Measurements from ENCODE around the gene ZNF296.
A peak's percentile ranks its signal among the peaks of the same experiment; 100 is the strongest.

The ZNF296 gene

GRCh38 chr19:45051929-45052579 lies 24.2 kb downstream of the ZNF296 start:
- DNase-seq: no peak

GRCh38 chr19:45050036-45050435 lies 26.2 kb downstream of the ZNF296 start:
- no peak for DNase-seq

GRCh38 chr19:45049073-45049736 lies 27.1 kb downstream of the ZNF296 start:
- no peak for DNase-seq

GRCh38 chr19:45047188-45047797 lies 29.0 kb downstream of the ZNF296 start:
- DNase-seq: no peak

GRCh38 chr19:45046355-45046754 lies 29.9 kb downstream of the ZNF296 start:
- no peak for DNase-seq

- DNase-seq: no peak
Observed at GRCh38 chr19:45045671-45046353, 30.5 kb downstream of the ZNF296 start.

- no peak for DNase-seq
Observed at GRCh38 chr19:45041125-45041524, 35.2 kb downstream of the ZNF296 start.

GRCh38 chr19:45040059-45040771 lies 36.1 kb downstream of the ZNF296 start:
- DNase-seq: no peak

GRCh38 chr19:45038931-45039893 lies 37.1 kb downstream of the ZNF296 start, which contains the start of gene CLASRP:
CLASRP (plus strand) TSS chr19:45039045; CDS start chr19:45040213, 1,168 bp downstream.
- DNase-seq: peak; percentile 87

GRCh38 chr19:45037393-45038169 lies 38.7 kb downstream of the ZNF296 start:
- DNase-seq: no peak

- no peak for DNase-seq
Observed at GRCh38 chr19:45035755-45036154, 40.5 kb downstream of the ZNF296 start.

GRCh38 chr19:45032421-45032820 lies 43.9 kb downstream of the ZNF296 start:
- no peak for DNase-seq

- no peak for DNase-seq
Observed at GRCh38 chr19:45030825-45031224, 45.5 kb downstream of the ZNF296 start.

- no peak for DNase-seq
Observed at GRCh38 chr19:45027371-45027770, 48.9 kb downstream of the ZNF296 start.

- no peak for DNase-seq
Observed at GRCh38 chr19:45025264-45025663, 51.0 kb downstream of the ZNF296 start.

GRCh38 chr19:45023048-45023447 lies 53.2 kb downstream of the ZNF296 start:
- no peak for DNase-seq

- no peak for DNase-seq
Observed at GRCh38 chr19:45021971-45022370, 54.3 kb downstream of the ZNF296 start.
